ENCODE data around the gene RABGGTB.
"Not testable (repeated sequence)": the region's sequence is repeated elsewhere in the genome, so short reads cannot be mapped to it uniquely, and the experiment has no call there.

The RABGGTB gene

DNA sequence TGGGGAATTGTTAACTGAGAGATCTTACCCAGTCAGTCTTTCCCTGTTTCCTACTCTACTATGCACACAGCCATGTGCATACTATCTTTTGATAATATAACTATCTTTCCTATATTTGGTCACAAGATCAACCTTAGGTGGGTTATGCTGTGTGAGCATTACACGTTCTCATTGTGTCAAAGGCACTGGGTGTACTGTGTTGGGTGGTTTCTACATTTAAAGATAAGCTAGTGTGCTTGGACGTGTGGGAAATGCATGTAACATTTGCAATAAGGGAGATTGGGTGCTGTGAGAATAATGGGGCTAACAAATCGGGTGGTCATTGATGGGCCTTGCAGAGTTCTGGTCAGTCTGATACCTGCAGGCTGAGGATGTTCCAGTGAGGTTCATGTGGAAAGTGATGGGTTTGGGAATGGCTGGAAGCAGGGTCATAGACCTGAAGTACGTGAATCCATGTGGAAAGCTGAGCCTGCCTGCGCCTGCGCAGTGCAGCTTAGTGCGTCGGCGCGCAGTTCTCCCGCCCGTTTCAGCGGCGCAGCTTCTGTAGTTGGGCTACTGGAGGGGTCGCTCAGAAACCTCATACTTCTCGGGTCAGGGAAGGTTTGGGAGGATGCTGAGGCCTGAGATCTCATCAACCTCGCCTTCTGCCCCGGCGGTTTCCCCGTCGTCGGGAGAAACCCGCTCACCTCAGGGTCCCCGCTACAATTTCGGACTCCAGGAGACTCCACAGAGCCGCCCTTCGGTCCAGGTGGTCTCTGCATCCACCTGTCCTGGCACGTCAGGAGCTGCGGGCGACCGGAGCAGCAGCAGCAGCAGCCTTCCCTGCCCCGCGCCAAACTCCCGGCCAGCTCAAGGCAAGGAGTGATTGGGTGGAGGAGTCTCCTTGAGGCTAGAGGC, 10.6 kb downstream of the RABGGTB start, which contains the start of gene MSH4:
MSH4 (plus strand) TSS at position 507 of the 897 bp plus-strand sequence; CDS start at position 611, 104 bp downstream.
- peak; percentile 10 for DNase-seq

DNA sequence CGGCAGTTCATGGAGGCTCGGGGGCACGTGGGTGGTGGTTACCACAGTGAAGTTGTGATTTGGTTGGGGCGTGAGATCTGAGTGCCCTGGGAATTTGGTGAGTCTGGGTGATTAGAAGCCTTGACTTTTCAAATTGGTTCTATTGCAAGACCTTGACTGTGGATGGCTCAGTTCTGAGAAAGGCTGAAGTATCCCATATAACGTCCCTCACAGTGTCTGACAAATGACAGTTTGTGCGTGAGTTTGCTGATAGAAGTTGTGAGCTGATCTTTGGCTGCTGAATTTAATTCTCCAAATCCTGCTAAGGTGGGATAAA, 11.2 kb downstream of the RABGGTB start:
- DNase-seq, result peak; percentile 7

DNA sequence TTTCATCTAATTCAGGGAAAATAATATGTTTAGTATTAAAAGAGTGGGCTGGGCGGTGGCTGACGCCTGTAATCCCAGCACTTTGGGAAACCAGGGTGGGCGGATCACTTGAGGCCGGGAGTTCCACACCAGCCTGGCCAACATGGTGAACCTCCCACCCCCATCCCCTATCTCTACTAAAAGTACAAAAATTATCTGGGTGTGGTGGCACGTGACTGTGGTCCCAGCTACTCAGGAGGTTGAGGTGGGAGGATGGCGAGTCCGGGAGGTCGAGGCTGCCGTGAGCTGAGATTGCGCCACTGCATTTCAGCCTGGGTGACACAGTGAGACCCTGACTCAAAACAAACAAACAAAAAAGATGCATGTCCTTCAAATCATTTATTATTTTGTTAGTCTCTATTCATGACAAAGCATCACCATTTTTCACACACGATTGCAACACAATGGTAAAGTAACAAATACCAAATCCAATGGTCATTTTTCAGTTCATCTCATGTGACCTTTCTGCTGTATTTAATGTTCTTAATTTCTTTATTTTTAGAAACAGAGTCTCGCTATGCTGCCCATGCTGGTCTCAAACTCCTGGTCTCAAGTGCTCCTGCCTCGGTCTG, 11.7 kb downstream of the RABGGTB start:
- no peak for DNase-seq

DNA sequence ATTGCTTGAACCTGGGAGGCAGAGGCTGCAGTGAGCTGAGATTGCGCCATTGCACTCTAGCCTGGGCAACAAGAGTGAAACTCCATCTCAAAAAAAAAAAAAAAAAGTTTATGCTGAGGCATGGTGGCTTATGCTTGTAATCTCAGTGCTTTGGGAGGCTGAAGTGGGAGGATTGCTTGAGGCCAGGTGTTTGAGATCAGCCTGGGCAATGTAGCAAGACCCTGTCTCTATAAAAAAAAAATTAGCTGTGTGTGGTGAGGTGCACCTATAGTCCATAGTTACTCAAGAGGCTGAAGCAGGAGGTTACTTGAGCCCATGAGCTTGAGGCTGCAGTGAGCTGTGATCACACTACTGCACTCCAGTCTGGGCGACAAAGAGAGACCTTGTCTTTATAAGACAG, 15.4 kb downstream of the RABGGTB start:
- not testable (repeated sequence) for DNase-seq

DNA sequence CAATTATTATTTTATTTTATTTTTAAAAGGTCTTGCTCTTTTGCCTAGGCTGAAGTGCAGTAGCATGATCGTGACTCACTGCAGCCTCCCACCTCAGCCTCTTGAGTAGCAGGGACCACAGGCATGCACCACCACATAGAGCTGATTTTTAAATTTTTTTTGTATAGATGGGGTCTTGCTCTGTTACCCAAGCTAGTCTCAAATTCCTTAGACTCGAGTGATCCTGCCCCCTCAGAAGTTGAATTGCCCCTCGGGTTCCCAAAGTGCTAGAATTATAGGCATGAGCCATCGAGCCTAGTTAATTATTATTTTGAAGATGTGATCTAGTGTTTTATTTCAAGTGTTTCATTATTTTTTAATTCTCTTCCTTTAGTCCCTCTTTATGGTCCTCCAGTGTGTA, 22.9 kb downstream of the RABGGTB start:
- no peak for DNase-seq

DNA sequence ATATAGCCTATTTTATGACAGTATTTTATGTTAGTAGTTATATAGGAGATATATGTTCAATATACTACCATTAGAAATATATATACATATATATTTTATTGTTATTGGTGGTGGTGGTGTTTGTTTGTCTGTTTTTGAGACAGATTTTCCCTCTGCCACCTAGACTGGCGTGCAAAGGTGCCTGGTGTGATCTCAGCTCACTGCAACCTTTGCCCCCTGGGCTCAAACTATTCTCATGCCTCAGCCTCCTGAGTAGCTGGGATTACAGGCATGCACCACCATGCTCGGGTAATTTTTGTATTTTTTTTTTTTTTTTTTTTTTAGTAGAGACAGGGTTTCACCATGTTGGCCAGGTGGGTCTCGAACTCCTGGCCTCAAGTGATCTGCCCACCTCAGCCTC, 24.1 kb downstream of the RABGGTB start:
- DNase-seq, result not testable (repeated sequence)

DNA sequence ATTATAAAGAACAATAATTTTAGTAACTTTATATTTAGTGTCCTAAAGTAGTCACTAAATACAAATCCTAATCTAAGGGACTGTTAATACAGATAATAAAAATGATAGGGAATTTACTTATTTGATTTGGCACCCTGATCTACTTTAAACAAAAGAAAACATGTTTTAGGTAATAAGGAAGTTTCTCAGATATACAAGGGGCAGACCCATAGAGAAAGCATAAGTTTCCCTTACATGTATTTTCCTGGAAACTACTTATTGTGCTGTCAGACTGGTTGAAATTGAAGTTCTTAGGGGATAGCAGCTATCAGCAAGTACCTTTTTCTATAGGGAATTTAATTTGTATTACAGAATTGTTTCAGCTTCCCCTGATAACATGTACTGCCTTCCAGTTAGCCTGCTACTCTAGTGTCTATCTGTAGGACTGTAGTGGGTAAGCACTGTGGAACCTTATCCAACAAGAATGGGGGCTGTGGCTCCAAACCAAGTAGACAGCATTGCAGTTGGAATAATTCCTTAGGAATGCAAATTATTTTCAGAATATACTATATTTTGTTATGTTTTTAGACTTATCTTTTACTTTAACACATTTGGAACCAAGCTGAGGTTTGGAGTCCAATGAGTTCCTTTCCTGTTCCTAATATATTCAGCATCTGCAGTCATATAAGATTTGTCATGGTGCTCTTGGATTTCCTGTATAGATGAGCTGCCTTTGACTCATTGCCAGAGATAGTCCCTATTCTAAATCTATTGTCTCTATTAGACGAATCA, 25.3 kb downstream of the RABGGTB start:
- DNase-seq, result peak; percentile 74

DNA sequence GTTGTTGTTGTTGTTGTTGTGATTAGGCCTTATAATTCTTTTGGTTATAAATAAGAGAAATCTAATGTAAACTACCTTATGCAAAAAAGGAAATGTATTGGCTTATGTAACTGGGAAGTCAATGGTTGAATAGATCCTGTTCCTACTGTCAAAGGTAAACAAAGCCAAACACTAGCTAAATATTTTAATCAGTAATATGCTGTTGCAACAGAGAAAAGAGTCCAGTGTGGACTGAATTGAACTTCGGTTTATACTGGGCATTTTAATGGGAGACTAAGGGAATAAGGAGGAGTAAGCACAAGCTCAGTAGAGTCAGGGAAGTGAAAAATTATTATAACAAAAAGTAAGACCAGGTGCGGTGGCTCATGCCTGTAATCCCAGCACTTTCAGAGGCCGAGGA, 26.0 kb downstream of the RABGGTB start:
- DNase-seq, result no peak

DNA sequence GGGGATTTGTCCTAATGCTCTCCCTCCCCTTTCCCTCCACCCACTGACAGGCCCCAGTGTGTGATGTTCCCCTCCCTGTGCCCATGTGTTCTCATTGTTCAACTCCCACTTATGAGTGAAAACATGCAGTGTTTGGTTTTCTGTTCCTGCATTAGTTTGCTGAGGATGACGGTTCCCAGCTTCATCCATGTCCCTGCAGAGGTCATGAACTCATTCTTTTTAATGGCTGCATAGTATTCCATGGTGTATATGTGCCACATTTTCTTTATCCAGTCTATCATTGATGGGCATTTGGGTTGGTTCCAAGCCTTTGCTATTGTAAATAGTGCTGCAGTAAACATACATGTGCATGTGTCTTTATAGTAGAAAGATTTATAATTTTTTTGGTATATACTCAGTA, 37.5 kb downstream of the RABGGTB start:
- DNase-seq, result not testable (repeated sequence)

DNA sequence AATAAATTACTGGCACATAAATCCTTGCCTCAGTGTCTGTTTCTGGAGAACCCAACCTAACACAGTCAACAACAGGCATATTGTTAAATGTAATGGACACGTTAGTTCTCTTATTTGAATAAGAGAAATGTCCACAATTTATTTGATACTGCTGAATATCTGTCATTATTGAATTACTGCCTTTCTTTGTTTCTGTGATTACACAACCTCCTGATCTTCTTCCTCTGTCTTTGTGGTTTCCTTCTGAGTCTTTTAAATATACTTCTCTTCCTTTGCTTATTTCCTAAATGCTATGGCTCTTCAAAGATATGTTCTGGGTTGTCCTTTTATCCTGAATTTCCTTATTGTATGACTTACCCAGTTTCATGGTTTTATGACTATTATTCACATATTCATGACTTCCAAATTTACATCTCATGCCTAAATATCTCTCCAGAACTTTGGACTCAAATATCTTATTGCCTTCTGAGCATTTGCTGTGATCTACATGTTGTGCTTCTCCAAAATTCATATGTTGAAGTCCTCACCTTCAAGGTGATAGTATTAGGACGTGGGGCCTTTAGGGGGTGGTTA, 50.6 kb downstream of the RABGGTB start:
- DNase-seq, result no peak

DNA sequence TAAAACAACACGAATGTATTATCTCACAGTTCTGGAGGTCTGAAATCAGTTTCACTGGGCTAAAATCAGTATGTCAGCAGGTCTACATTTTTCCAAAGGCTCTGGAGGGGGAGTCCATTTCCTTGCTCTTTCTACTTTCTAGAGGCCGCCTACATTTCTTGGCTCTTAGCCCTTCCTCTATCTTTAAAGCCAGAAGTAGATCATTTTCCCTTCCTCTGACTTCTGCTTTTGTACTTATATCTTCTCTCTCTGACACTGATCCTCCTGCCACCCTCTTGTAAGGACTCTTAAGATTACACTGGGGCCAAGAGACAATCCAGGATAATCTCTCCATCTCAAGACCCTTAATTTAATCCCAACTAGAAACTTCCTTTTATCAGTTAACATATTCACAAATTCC, 52.0 kb downstream of the RABGGTB start:
- no peak for DNase-seq

DNA sequence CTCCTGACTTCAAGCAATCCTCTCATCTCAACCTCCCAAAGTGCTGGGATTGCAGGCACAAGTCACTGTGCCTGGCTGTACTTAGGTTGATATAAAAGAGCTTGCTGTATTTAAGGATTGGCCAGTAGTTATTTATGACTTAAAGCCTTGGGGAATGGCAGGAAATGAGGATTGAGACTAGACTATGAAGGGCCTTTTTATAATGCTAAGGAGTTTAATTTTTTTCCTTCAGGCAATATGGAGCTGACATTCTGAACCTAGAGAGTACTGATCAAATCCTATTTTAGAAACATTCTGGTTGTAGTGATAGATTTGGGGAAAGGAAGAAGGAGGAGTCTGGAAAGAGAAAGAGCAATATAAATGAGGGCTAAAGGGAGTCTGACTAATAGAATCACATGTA, 55.4 kb downstream of the RABGGTB start:
- DNase-seq, result no peak

Data from fibroblast of skin of scalp (primary cell).